Hematopoietic multipotent progenitor cell (in vitro differentiated cells): Measurements from ENCODE around the gene SUSD6. TPM values are rescaled to one million over a fixed set of nuclear protein-coding genes. Genes with fewer than 3 reads are reported as not detected.

Experiments
- DNase-seq, 3 donors: peaks; one replicate each; pipeline ENCODE4 v3.0.0-alpha.2; 2011 to 2015; ENCODE audit warnings: low read depth in 2 of 3, low spot score in 2 of 3
- total RNA-seq: library from RNA; depleted of rRNA; stranded (reverse); fragments of >200 nt; gene quantifications from one replicate; pipeline ENCODE4 v1.2.3, GENCODE V29; 2012

The SUSD6 gene
- 23.4 TPM for total RNA-seq

GRCh38 chr14:69611172-69612013 lies at the start of gene SUSD6:
Gene SUSD6 (plus strand): TSS chr14:69611596. CDS start chr14:69658593, 46,997 bp downstream.
- DNase-seq, result peak; percentile 71 to 93 (median 85)

GRCh38 chr14:69561893-69562292 lies 49.5 kb upstream of the SUSD6 start:
- DNase-seq, result no peak

GRCh38 chr14:69567563-69567962 lies 43.8 kb upstream of the SUSD6 start:
- DNase-seq, result no peak

- DNase-seq, result no peak
These were observed 41.5 kb upstream of the SUSD6 start for GRCh38 chr14:69569859-69570258.

GRCh38 chr14:69570836-69571330 lies 40.5 kb upstream of the SUSD6 start:
- DNase-seq, result no peak

- no peak for DNase-seq
These were observed 39.9 kb upstream of the SUSD6 start for GRCh38 chr14:69571449-69572029.

GRCh38 chr14:69572030-69572840 lies 39.2 kb upstream of the SUSD6 start:
- peak in 2 of 3 donors; percentile 25 to 29 for DNase-seq

GRCh38 chr14:69572841-69573135 lies 38.6 kb upstream of the SUSD6 start:
- DNase-seq, result no peak

GRCh38 chr14:69573205-69573830 lies 38.1 kb upstream of the SUSD6 start:
- DNase-seq, result no peak

- peak in 1 of 3 donors; percentile 41 for DNase-seq
These were observed 37.5 kb upstream of the SUSD6 start for GRCh38 chr14:69573831-69574262.

GRCh38 chr14:69574263-69574953 lies 37.0 kb upstream of the SUSD6 start, which contains the start of gene CCDC177:
Gene CCDC177 (minus strand): TSS chr14:69574871. CDS start chr14:69573622, 1,249 bp downstream.
- peak; percentile 39 to 72 (median 63) for DNase-seq

GRCh38 chr14:69574954-69575295 lies 36.5 kb upstream of the SUSD6 start:
- DNase-seq, result no peak

- DNase-seq, result no peak
These were observed 31.9 kb upstream of the SUSD6 start for GRCh38 chr14:69579476-69579875.

GRCh38 chr14:69580009-69580577 lies 31.3 kb upstream of the SUSD6 start:
- DNase-seq, result peak in 2 of 3 donors; percentile 43 to 48

GRCh38 chr14:69581316-69581935 lies 30.0 kb upstream of the SUSD6 start:
- DNase-seq, result no peak

- no peak for DNase-seq
These were observed 29.2 kb upstream of the SUSD6 start for GRCh38 chr14:69582212-69582611.

GRCh38 chr14:69582829-69583228 lies 28.6 kb upstream of the SUSD6 start:
- DNase-seq, result no peak

- no peak for DNase-seq
These were observed 27.0 kb upstream of the SUSD6 start for GRCh38 chr14:69584389-69584788.

GRCh38 chr14:69586404-69586803 lies 25.0 kb upstream of the SUSD6 start:
- DNase-seq, result no peak
